H1 (cell line): ENCODE measurements around the gene SVIL. TPM values are rescaled to one million over a fixed set of nuclear protein-coding genes. Genes with fewer than 3 reads are reported as not detected.
A peak's percentile ranks its signal among the peaks of the same experiment; 100 is the strongest.

Experiments
- CTCF ChIA-PET: fragments of 300-600 bp; sonication (Branson Sonifier 250); formaldehyde crosslinking; loops from one replicate; lab custom pipeline; 2021; ENCODE audit not compliant: partially characterized antibody; lab: Charles Lee
- POLR2A ChIA-PET: fragments of 300-600 bp; sonication (Branson Sonifier 250); formaldehyde crosslinking; loops from one replicate; lab custom pipeline; 2021; ENCODE audit warnings: inconsistent platforms; ENCODE audit not compliant: partially characterized antibody; lab: Charles Lee
- DNase-seq, 2 experiments: peaks; one replicate each; pipeline versions ENCODE4 v3.0.0 to v3.0.0-alpha.2; 2010 to 2022; ENCODE audit warnings: low spot score in 2 of 2, low read depth in 1 of 2, mixed read lengths in 1 of 2
- FAIRE-seq: peaks from 2 replicates; lab custom pipeline; 2011; peaks lifted over from hg19 to GRCh38; lab: Jason Lieb, UNC
- H2AFZ ChIP-seq: 2 replicates; pipeline ENCODE4 v1.8.1; 2012; ENCODE audit warnings: low read length, inconsistent platforms
- H2AK5ac ChIP-seq: 2 replicates; pipeline ENCODE4 v1.6.1; 2013; ENCODE audit warnings: low read depth, low read length
- H2BK120ac ChIP-seq: replicated peaks from 2 replicates; pipeline ENCODE3; 2013; ENCODE audit warnings: low read depth, low read length, inconsistent platforms
- H2BK12ac ChIP-seq: 2 replicates; pipeline ENCODE4 v1.6.1; 2013; ENCODE audit warnings: low read depth, low read length
- H2BK15ac ChIP-seq: 2 replicates; pipeline ENCODE4 v1.6.1; 2013; ENCODE audit warnings: low read length
- H2BK20ac ChIP-seq: 2 replicates; pipeline ENCODE4 v1.6.1; 2013; ENCODE audit warnings: low read length
- H2BK5ac ChIP-seq: 2 replicates; pipeline ENCODE4 v1.6.1; 2013; ENCODE audit warnings: low read depth, low read length
- H3K14ac ChIP-seq: 2 replicates; pipeline ENCODE4 v1.6.1; 2013; ENCODE audit warnings: inconsistent platforms; ENCODE audit not compliant: insufficient read length
- H3K18ac ChIP-seq: 2 replicates; pipeline ENCODE4 v1.6.1; 2013; ENCODE audit warnings: low read length; ENCODE audit errors: extremely low read depth
- H3K23ac ChIP-seq: 2 replicates; pipeline ENCODE4 v1.6.1; 2013; ENCODE audit warnings: inconsistent platforms; ENCODE audit not compliant: insufficient read length
- H3K23me2 ChIP-seq: 2 replicates; pipeline ENCODE4 v1.6.1; 2013; ENCODE audit warnings: low read depth, low read length
- H3K27ac ChIP-seq: 2 replicates; pipeline ENCODE4 v1.6.1; 2011; ENCODE audit warnings: low read depth, low read length, inconsistent platforms
- H3K27me3 ChIP-seq, 4 experiments: replicated peaks in 1 of 4; 1 replicate in 1 of 4; 2 replicates in 3 of 4; pipeline versions ENCODE4 v1.6.1 to v1.8.1; 2011 to 2013; ENCODE audit warnings: low read length in 3 of 4, mild to moderate bottlenecking in 3 of 4, inconsistent platforms in 2 of 4, mixed read lengths in 2 of 4, moderate library complexity in 1 of 4; ENCODE audit not compliant: control insufficient read depth in 3 of 4, insufficient read depth in 3 of 4; ENCODE audit errors: extremely low read depth in 1 of 4
- H3K36me3 ChIP-seq, 4 experiments: 2 replicates each; pipeline versions ENCODE4 v1.6.1 to v1.8.1; 2011 to 2013; ENCODE audit warnings: mild to moderate bottlenecking in 4 of 4, low read length in 3 of 4, moderate library complexity in 2 of 4, control low read depth in 1 of 4, inconsistent platforms in 1 of 4; ENCODE audit not compliant: insufficient read depth in 4 of 4, control insufficient read depth in 2 of 4
- H3K4ac ChIP-seq: replicated peaks from 2 replicates; pipeline ENCODE3; 2013; ENCODE audit warnings: low read length, low read depth, mixed read lengths, inconsistent platforms; ENCODE audit not compliant: insufficient read length
- H3K4me1 ChIP-seq, 4 experiments: replicated peaks in 1 of 4; 1 replicate in 1 of 4; 2 replicates in 3 of 4; pipeline versions ENCODE4 v1.6.1 to v1.8.1; 2011 to 2013; ENCODE audit warnings: low read length in 3 of 4, inconsistent platforms in 2 of 4, mixed read lengths in 1 of 4; ENCODE audit not compliant: insufficient read depth in 4 of 4, control insufficient read depth in 3 of 4
- H3K4me2 ChIP-seq, 2 experiments: 2 replicates each; pipeline versions ENCODE4 v1.6.1 to v1.8.1; 2011 to 2013; ENCODE audit warnings: low read depth in 2 of 2, low read length in 2 of 2, control low read depth in 1 of 2, inconsistent platforms in 1 of 2, mild to moderate bottlenecking in 1 of 2; ENCODE audit not compliant: insufficient read depth in 1 of 2
- H3K4me3 ChIP-seq, 4 experiments: fragments of 200-600, 300-600 bp in 1 of 4; sonication (generic), shearing (Covaris generic), sonication (Bioruptor Twin) in 1 of 4; 2 replicates each; pipeline versions ENCODE4 v1.5.1 to v1.8.1; 2011 to 2016; ENCODE audit warnings: low read length in 4 of 4, low read depth in 3 of 4, control low read depth in 2 of 4, inconsistent platforms in 2 of 4, mild to moderate bottlenecking in 2 of 4, mixed read lengths in 1 of 4, moderate library complexity in 1 of 4; ENCODE audit not compliant: insufficient read depth in 2 of 4; ENCODE audit errors: extremely low read depth in 1 of 4
- H3K56ac ChIP-seq: replicated peaks from 2 replicates; pipeline ENCODE3; 2013; ENCODE audit warnings: low read depth, mild to moderate bottlenecking, mixed read lengths, low read length, inconsistent platforms; ENCODE audit not compliant: insufficient read length
- H3K79me1 ChIP-seq: 2 replicates; pipeline ENCODE4 v1.6.1; 2013; ENCODE audit warnings: low read depth, low read length, control low read depth
- H3K79me2 ChIP-seq, 2 experiments: 2 replicates each; pipeline versions ENCODE4 v1.6.1 to v1.8.1; 2012 to 2013; ENCODE audit warnings: low read length in 2 of 2, mild to moderate bottlenecking in 2 of 2, inconsistent platforms in 1 of 2; ENCODE audit not compliant: insufficient read depth in 2 of 2, control insufficient read depth in 1 of 2
- H3K9ac ChIP-seq, 4 experiments: replicated peaks in 1 of 4; 1 replicate in 1 of 4; 2 replicates in 3 of 4; pipeline versions ENCODE4 v1.6.1 to v1.8.1; 2011 to 2013; ENCODE audit warnings: low read depth in 3 of 4, low read length in 3 of 4, control low read depth in 2 of 4, mild to moderate bottlenecking in 2 of 4, moderate library complexity in 2 of 4, inconsistent platforms in 1 of 4; ENCODE audit errors: extremely low read depth in 1 of 4
- H3K9me3 ChIP-seq, 2 experiments: 2 replicates each; pipeline versions ENCODE4 v1.6.1 to v1.8.1; 2012 to 2013; ENCODE audit warnings: mild to moderate bottlenecking in 2 of 2, moderate library complexity in 2 of 2, control low read depth in 1 of 2, inconsistent platforms in 1 of 2, low read depth in 1 of 2, low read length in 1 of 2, mixed read lengths in 1 of 2; ENCODE audit not compliant: insufficient read depth in 2 of 2
- H4K20me1 ChIP-seq, 2 experiments: replicated peaks in 1 of 2; 2 replicates each; pipeline versions ENCODE3 to v1.8.1; 2011 to 2013; ENCODE audit warnings: inconsistent platforms in 2 of 2, low read length in 2 of 2, mild to moderate bottlenecking in 1 of 2; ENCODE audit not compliant: insufficient read depth in 2 of 2, control insufficient read depth in 1 of 2
- H4K5ac ChIP-seq: 2 replicates; pipeline ENCODE4 v1.6.1; 2013; ENCODE audit warnings: low read length, low read depth, mixed read lengths, inconsistent platforms; ENCODE audit not compliant: insufficient read length
- H4K8ac ChIP-seq: 2 replicates; pipeline ENCODE4 v1.8.0; 2013; ENCODE audit warnings: mild to moderate bottlenecking, moderate library complexity, low read length, inconsistent platforms; ENCODE audit not compliant: insufficient read depth; ENCODE audit errors: extremely low read depth
- H4K91ac ChIP-seq: replicated peaks from 2 replicates; pipeline ENCODE3; 2013; ENCODE audit warnings: low read length, mixed read lengths, inconsistent platforms; ENCODE audit not compliant: insufficient read length
- ASH2L ChIP-seq: fragments of 200-600, 300-600 bp; sonication (generic); IDR thresholded peaks from one replicate; pipeline ENCODE4 v1.7.1; 2017; ENCODE audit warnings: low read length
- BACH1 ChIP-seq: IDR thresholded peaks from 2 replicates; pipeline ENCODE4 v1.6.1; 2012; ENCODE audit warnings: low read length, improper control_type of control experiment
- CHD2 ChIP-seq: IDR thresholded peaks from 2 replicates; pipeline ENCODE4 v1.6.1; 2012; ENCODE audit warnings: low read length, improper control_type of control experiment
- CREB1 ChIP-seq: IDR thresholded peaks from 2 replicates; pipeline ENCODE4 v1.6.1; 2012; ENCODE audit warnings: inconsistent platforms
- HDAC6 ChIP-seq: IDR thresholded peaks from one replicate; pipeline ENCODE4 v1.7.1; 2012; ENCODE audit warnings: low read depth, mild to moderate bottlenecking, inconsistent platforms, low read length, moderate library complexity
- JUN ChIP-seq: IDR thresholded peaks from 2 replicates; pipeline ENCODE4 v1.6.1; 2011; ENCODE audit warnings: low read depth, mild to moderate bottlenecking, improper control_type of control experiment, low read length
- KDM5A ChIP-seq: fragments of 200-600 bp; IDR thresholded peaks from 2 replicates; pipeline ENCODE4 v1.7.1; 2012; ENCODE audit warnings: mild to moderate bottlenecking, low read length, inconsistent platforms, mixed read lengths
- MAX ChIP-seq: IDR thresholded peaks from 2 replicates; pipeline ENCODE4 v1.6.1; 2012; ENCODE audit warnings: inconsistent platforms
- NRF1 ChIP-seq: IDR thresholded peaks from 2 replicates; pipeline ENCODE4 v1.6.1; 2011; ENCODE audit warnings: mild to moderate bottlenecking, low read depth, low read length, improper control_type of control experiment
- RXRA ChIP-seq: IDR thresholded peaks from 2 replicates; pipeline ENCODE4 v1.6.1; 2011; ENCODE audit warnings: low read depth, mild to moderate bottlenecking, low read length, moderate library complexity; ENCODE audit not compliant: insufficient read depth
- SIN3A ChIP-seq, 2 experiments: IDR thresholded peaks in 1 of 2; conservative IDR thresholded peaks in 1 of 2; 2 replicates each; pipeline ENCODE4 v1.6.1; 2011 to 2012; ENCODE audit warnings: low read length in 2 of 2, improper control_type of control experiment in 1 of 2, low read depth in 1 of 2, mild to moderate bottlenecking in 1 of 2
- SIRT6 ChIP-seq: IDR thresholded peaks from one replicate; pipeline ENCODE4 v1.7.1; 2012; ENCODE audit warnings: low read length, inconsistent platforms
- SIX5 ChIP-seq: IDR thresholded peaks from 2 replicates; pipeline ENCODE4 v1.6.1; 2011; ENCODE audit warnings: mild to moderate bottlenecking, low read depth, low read length
- SP1 ChIP-seq: IDR thresholded peaks from 2 replicates; pipeline ENCODE4 v1.6.1; 2011; ENCODE audit warnings: low read depth, low read length
- TEAD4 ChIP-seq: IDR thresholded peaks from 2 replicates; pipeline ENCODE4 v1.6.1; 2012; ENCODE audit warnings: low read depth, low read length, inconsistent platforms, mixed read lengths
- YY1 ChIP-seq: IDR thresholded peaks from 2 replicates; pipeline ENCODE4 v1.6.1; 2011; ENCODE audit warnings: low read depth, mild to moderate bottlenecking, low read length
- WGBS, 2 experiments: shearing (Covaris generic) in 1 of 2; methylation state at CpG; one replicate each; pipeline versions ENCODE4 v1.1.6 to v1.1.7; 2013 to 2015; ENCODE audit warnings: low lambda C conversion rate in 2 of 2, mixed read lengths in 2 of 2, inconsistent platforms in 1 of 2, low coverage in 1 of 2, missing lambda C conversion rate in 1 of 2; ENCODE audit not compliant: insufficient replicate concordance in 2 of 2, insufficient coverage in 1 of 2, insufficient read length in 1 of 2; ENCODE audit errors: extremely low coverage in 1 of 2, missing lambda C conversion rate in 1 of 2; 5-methylcytosine and 5-hydroxymethylcytosine counted together
- polyA plus RNA-seq, 7 experiments: library from polyadenylated mRNA; depleted of rRNA in 3 of 7; stranded (reverse) in 5 of 7; unstranded in 2 of 7; fragments of >200 nt in 5 of 7; fragments of 200-250 nt in 2 of 7; gene quantifications; 1 replicate in 5 of 7; 2 replicates in 1 of 7; 4 replicates in 1 of 7; pipeline versions ENCODE4 v1.2.1 to v1.2.3, GENCODE V29; 2011 to 2013; ENCODE audit warnings: missing spikeins in 2 of 7, mixed read lengths in 2 of 7
- total RNA-seq: library from RNA; stranded (reverse); fragmentation: NEBNext Ultra II Directional; extraction: Animal tissue kit (Norgen Biotek cat#: 25700); gene quantifications from 2 replicates; pipeline ENCODE4 v1.2.1, GENCODE V29; 2021

The SVIL gene
- total and polyA plus RNA-seq, 2 of the 8 experiments (the other 6 are each of a cell fraction or from before 2014, with no cell fraction given) = 4.7 to 15.4 TPM

DNA sequence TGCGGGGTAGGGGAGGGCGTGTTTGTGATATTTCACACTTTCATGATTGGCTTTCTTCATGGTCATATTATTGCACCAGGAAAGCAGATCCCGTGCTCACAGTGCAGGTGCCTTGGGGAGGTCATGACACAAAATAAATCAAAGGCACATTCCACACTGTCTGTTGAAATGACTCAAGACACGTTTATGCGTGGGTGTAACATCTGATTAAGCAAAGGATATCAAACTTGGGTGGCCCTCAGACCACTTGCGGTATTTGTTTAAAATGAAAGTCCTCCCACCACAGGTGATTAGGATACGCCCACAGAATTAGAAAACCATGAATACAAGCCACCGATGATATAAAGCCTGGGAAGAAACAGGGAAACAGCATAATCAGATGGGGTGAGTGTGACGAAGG is 51.1 kb downstream of the SVIL start:
- Histone ChIP-seq H2BK12ac (0 out of 2 replicates have a peak overlapping the region, but pooled peaks have one; percentile 60), H3K4me1 (peaks cover under 1 to 11% (median 6%) of the 10 kb centered on the region in 4 experiments), H3K23ac (no peak overlapping the region), H3K18ac (no peak overlapping the region), H4K20me1 (peaks cover 0 to 2% of the 10 kb centered on the region in 2 experiments), H4K5ac (no peak overlapping the region), H3K4ac (no peak overlapping the region), H3K4me2 (no peak overlapping the region), H3K4me3 (no peak overlapping the region), H2BK120ac (no peak overlapping the region), H2BK20ac (no peak overlapping the region), H3K27ac (no peak overlapping the region), H3K79me2 (peaks cover 0 to 4% of the 10 kb centered on the region in 2 experiments; a peak in 1 of 4 replicates), H3K14ac (no peak overlapping the region), H3K56ac (no peak overlapping the region), H3K9me3 (no peaks in the 10 kb centered on the region), H3K27me3 (no peaks in the 10 kb centered on the region), H2AK5ac (no peak overlapping the region), H3K9ac (no peak overlapping the region), H3K23me2 (no peaks in the 10 kb centered on the region), H2AFZ (no peak overlapping the region), H2BK15ac (no peak overlapping the region), H4K91ac (no peak overlapping the region), H2BK5ac (no peak overlapping the region), H3K36me3 (no peaks in the 10 kb centered on the region), H3K79me1 (no peaks in the 10 kb centered on the region), H4K8ac (no peak overlapping the region)
- 83% methylated on average over 9 of the region's 9 CpGs; no CpG with 5 or more reads in 1 of the 2 experiments for WGBS, 2 experiments
- DNase-seq (no peak), FAIRE-seq (peak; percentile 13)
- ChIA-PET CTCF (interaction anchor here (1.2 to 2.1 kb wide), 2 partner anchors 28 to 71 kb away, joined by 3 to 5 read pairs; no protein-coding TSS in a partner anchor), POLR2A (no interaction called here)
- no peak for TF ChIP-seq CREB1
- no peak for TF ChIP-seq ASH2L
- no peak for TF ChIP-seq KDM5A
- TF ChIP-seq SIRT6 = no peak
- no peak for TF ChIP-seq CHD2
- no peak for TF ChIP-seq MAX
- no peak for TF ChIP-seq SIX5
- no peak for TF ChIP-seq NRF1
- no peak for TF ChIP-seq SP1
- no peak for TF ChIP-seq RXRA
- TF ChIP-seq JUN = no peak
- no peak for TF ChIP-seq YY1
- no peak for TF ChIP-seq TEAD4
- TF ChIP-seq BACH1 = no peak
- TF ChIP-seq SIN3A (conservative IDR thresholded peaks at IDR 0.05 in 1 of 2, IDR thresholded peaks at IDR 0.05 in 1 of 2; ENCODE audit: low read depth in 1 of 2, low read length in 2 of 2) = no peak
- no peak for TF ChIP-seq HDAC6
